Stimulated activated CD8-positive, alpha-beta memory T cell treated with anti-CD3 and anti-CD28 coated beads, Interleukin-4, amount 100 ng/mL, for 4 hours (primary cell): ENCODE results near the gene HELZ2.

Experiments
- DNase-seq, 2 donors: peaks; one replicate each; pipeline ENCODE4 v3.0.0-alpha.2; 2020; ENCODE audit warnings: low read depth in 2 of 2, low spot score in 1 of 2

HELZ2 gene

GRCh38 chr20:63553933-63554290 lies 20.1 kb downstream of the HELZ2 start, which contains the start of gene FNDC11:
Gene FNDC11, plus strand, starts transcription at chr20:63554159. Its CDS starts 1,505 bp downstream, at chr20:63555664.
- no peak for DNase-seq

GRCh38 chr20:63553251-63553932 lies 20.6 kb downstream of the HELZ2 start:
- DNase-seq: peak; percentile 63 to 77

DNA sequence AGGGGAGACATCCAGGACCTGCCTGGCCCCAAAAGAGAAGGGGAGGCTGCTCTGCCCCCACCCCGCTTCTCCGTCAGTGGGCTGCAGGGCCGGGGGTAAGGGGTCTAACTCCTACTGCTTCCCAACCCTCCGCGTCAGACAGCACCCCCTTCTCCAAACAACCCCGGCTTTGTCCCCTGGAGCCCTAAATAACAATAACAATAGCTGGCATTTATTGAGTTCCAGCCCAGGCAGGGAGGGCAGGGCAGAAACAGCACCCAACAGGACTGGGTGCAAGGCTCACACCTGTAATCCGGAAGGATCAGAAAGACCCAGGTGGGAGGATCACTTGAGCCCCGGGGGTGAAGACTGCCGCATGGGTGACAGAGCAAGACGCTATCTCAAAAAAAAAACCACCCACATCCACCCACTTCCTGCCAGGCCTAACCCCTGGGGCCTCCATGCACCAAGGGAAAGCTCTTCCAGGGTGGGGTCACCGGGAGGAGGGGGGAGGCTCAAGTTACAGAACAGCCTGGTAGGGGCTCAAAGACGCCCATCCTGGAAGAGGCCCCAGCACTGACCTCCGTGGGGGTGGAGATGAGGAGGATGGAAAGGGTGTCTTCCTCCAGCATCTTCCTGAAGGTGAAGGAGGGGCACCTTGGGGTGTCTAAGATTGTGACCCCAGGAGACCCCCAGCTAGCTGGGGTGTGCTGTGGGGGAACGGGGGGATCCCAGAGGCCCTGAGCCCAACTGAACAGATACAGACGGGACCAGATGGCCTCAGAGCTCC lies 21.4 kb downstream of the HELZ2 start:
- DNase-seq: no peak

DNA sequence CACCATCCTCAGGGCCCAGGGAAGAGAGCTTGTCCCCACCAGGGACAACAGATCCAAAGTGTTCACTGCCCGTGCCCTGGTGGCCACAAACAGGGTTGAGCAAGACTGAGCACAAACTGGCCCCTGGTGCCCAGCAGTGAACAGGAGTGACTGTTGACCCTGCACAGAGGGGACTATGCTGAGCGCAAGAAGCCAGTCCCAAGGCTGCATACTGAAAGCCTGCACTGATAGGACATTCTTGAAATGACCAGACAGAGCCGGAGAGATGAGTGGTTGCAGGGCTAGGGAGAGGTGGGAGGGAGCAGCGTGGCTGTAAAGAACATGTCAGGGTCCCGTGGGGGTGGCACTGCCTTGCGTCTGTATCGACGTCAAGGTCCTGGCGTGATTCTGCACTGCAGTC lies 23.0 kb downstream of the HELZ2 start:
- no peak for DNase-seq

DNA sequence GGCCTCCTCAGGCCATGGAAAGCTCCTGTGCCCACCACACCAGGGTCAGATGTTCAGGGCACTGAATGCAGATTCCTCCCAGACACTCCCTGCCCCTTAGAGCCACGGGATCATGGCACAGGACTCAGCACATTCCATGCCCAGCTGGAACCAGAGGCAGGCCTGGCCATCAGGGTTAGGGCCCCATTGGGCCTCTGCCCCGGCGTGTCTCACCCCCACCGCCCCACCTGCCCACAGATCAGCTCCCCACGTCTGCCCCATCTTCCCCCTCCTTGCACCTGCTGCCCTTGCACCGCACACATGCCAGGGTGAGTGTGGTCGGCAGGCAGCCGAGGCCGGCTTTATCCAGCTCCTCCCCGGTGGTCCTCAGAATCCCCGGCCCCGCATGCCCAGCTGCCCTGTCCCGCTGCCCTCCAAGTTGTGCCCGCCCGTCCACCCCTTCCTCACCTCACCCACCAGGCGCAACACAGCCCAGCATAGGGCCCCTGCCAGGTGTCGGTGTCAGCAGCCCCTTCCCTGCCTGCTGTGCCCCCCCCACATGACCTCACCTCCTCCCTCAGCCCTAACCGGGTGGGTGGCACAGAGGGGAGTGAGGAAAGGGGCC lies 24.3 kb downstream of the HELZ2 start:
- DNase-seq: no peak

DNA sequence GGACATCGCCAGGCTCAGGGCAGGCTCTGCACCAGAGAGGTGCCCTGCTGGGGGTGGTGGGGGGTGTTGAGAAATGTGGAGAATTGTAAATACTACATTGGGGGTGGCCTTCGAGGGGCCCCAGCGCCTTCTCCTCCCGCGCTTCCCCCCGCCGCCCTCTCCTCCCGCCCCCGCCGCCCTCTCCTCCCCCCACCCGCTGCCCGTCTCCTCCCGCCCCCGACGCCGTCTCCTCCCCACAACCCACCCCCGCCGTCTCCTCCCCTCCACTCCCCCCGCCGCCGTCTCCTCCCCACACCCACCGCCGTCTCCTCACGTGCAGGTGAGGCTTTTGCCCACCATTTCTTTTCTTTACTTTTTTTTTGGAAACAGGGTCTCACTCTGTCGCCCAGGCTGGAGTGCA lies 25.0 kb downstream of the HELZ2 start:
- DNase-seq: no peak

GRCh38 chr20:63548542-63548941 lies 25.5 kb downstream of the HELZ2 start:
- DNase-seq: no peak

DNA sequence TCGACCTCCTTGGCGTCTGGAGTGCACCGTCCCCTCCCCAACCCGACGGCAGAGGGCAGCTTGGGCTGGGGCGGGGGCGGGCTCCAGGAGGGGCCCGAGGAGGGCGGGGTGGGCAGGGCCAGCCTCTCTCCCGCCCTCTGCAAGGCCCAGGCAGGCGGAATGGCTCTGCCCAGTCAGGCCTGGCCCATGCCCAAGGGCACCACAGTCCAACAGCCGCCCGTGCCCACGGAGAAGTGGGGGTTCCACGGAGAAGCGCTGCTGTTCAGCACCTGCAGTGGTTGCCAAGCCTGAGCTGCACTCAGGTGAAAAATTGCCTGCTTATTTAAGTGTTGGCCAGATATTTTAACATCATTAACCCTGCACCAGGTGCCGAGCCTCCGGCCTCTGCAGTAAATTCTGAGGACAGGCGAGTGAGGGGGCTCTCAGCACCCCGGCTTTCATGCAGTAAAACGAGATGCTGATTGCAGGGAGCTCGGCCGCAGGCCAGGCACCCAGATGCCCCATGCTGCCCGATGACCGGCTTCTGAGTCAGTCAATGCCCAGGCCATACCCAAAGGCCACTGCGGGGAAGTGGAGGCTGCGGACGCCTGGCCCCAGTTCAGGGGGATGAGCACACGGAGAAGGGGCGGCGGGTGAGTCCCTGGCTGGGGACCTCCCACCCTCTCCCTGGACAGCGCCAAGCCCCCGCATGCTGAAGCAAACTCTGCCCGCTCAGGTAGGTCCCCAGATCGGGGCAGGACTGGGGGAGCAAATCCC lies 26.1 kb downstream of the HELZ2 start, which contains the start of gene SRMS:
Gene SRMS, minus strand, starts transcription at position 25 of the 756 bp plus-strand sequence. CDS start 286 bp downstream, outside the sequence.
- DNase-seq: no peak

DNA sequence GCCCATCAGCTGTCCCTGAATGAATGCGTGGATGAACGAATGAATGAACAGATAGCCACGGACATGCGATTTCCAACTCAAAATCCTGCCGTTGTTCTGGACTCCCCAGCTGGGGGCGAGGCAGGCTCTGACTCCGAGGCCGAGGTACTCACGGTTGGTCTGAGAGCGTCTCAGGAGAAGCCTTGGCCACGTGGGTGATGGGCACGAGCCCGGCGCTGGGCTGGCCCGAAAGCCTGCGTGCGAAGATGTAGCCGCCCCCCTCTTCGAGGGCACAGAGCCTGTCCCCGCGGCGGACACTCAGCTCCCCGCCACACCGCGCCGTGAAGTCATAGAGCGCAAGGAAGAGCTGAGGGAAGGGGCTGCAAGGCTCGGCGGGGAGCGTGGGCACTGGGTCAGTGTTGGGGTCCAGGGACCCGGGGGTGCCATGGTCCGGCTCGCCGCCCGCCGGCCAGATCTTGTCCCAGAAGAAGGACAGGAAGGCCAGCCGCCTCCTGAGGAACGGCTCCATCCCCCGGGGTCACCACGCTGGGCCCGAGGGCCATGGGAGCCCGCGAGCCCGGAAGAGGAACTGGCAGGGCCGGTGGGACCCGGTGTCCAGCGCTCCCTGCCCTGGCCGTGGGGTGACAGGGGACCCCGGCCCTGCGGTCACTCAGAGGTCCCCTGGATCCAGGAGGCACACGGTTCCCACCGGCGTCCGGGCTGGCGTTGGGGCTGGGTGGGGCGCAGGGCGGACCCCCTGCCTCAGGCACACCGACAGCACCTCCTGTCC lies 26.9 kb downstream of the HELZ2 start:
- DNase-seq: no peak

DNA sequence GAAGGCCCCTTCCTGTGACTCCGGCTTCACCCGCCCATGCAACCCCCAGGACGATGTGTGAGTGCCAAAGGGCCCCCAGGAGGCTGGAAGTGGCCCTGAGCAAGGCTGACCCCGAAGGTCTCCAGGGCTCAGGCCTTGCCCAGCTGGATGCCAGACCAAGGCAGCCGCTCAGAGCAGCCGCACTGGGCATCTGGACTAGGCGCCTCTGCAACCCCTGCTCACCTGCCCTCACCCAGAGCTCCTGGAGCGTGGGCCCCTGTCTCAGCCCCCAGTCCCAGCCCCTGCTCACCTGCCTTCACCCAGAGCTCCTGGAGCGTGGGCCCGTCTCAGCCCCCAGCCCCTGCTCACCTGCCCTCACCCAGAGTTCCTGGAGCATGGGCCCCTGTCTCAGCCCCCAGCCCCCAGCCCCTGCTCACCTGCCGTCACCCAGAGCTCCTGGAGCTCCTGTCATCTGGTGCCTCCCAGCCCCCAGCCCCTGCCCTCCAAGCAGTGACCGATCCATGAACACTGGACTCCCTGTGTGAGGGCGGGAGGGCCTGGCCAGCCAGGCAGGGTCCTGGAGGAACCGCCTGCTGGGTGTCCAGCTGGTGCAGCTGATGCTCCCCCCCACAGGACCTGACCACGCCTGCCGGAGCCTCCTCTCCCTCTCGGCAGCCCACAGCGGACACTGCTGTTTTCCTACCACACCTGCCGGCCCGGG lies 27.6 kb downstream of the HELZ2 start:
- DNase-seq: no peak

DNA sequence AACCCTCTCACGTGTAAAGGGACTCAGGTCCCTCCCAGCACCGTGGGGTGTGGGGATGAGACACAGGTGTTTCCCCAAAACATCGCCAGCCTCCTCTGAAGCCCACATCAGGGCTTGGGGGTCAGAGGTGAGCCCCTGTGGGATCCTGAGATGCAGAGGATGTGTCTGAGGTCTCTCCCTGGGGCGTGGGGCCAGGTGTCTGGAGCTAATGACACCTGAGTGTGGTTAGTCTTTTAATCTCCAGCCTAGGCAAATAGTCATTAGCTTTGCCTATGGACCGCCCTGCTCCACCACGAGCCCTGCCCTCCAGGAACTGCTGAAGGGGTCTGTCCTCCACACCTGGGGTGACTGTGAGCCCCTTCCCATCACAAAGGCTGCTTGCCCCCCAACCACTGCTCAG lies 28.2 kb downstream of the HELZ2 start:
- no peak for DNase-seq

DNA sequence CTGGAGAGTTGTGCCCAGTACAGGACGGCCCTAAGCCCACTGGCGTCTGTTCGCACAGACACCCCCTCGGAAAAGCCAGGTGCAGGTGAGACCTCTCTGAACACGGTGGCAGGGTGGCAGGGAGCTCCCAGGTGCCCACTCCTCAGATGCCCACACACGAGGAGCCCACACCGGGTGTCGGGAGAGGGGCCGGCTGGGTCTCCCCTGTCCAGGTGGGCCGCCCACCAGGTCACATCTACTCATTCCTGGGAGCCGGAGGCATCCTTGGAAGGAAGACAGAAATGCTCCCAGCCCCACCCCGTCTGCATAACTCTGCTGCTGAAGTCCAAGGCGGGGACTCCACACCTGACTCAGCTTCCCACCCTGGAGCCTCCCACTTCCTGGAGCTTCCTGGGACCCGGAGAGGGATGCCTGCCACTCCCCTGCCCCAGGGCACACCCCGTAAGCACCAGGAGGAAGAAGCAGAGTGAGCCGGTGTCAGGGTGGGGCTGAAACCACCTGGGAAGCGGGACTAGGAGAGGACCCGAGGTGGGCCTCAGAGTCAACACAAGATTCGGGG lies 29.0 kb downstream of the HELZ2 start:
- no peak for DNase-seq

DNA sequence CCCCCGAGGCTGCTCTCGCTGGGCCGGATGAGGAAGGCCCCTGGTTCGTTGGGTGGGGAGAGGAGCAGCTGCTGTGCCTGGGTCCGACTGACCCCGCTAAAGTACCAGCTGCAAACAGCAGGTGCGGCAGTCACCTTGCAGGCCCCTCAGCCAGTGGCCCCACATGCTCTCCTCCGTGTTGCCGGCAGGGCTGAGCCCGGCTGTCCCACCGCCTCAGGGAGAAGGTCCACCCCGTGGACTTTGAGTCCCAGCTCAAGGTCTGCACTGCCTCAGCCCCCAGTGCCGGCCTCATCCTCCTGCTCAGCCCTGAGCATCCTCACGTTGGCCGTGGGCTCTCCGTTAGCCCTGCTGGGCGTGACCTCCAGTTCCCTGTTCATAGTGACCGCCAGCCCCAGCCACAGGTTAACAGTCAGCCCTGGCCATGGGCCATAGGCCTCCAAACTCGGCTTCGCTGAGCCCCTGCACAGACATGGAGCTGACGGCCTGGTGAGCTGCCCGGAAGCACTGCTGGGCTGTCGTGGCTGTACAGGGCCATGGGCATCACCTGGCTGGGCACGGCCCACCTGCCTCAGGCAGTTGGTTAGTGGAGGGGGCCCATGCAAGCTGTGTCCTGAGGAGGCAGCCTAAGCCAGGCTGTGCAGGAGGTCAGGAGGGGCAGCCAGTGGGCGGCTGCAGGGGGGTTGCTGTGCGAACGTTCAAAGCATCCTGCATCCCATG lies 29.6 kb downstream of the HELZ2 start:
- DNase-seq: no peak

GRCh38 chr20:63543733-63544132 lies 30.3 kb downstream of the HELZ2 start:
- DNase-seq: no peak

GRCh38 chr20:63543131-63543530 lies 30.9 kb downstream of the HELZ2 start:
- DNase-seq: no peak

- no peak for DNase-seq
These were observed 31.3 kb downstream of the HELZ2 start for GRCh38 chr20:63542696-63543095.

DNA sequence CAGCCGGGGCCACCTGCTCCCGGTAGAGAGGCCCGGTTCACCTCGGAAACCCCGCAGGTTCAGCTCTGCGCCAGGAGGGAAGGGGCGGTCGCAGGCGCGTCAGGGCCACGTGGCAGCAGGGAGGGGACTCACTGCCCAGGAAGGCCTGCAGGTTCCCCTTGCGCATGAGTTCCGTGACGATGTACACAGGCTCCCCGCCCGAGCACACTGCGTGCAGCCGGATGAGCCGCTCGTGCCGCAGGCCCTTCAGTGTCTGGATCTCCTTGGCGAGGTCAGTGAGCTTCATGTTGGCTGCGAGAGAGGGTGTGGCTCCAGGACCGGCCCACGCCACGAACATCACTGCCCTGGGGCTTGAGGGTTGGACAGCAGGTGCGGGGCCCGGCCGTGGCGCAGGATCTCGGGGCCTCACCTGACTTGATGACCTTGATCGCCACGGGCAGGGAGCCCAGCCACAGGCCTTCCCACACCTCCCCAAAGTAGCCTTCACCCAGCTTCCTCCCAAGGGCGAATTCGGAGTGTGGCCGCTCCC lies 31.9 kb downstream of the HELZ2 start:
- no peak for DNase-seq

DNA sequence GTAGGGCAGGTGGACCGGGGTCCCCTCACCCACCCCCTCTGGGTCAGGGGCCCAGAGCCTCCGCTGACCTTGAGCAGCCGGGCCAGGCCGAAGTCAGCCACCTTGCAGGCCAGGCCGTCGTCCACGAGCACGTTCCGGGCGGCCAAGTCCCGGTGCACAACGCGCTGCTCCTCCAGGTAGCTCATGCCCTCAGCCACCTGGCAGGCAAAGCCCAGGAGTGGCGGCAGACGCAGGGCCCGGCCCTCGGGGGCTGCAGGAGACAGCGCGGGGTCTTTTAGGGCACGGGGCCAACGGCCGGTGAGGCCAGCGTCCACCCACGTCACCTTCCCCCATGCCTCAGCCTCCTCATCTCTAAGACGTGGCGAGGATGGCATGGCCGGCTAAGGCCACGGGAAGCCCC lies 32.7 kb downstream of the HELZ2 start:
- DNase-seq: no peak
